RPMI7951 (cell line): ENCODE results near the gene NET1. TPM values are rescaled to one million over a fixed set of nuclear protein-coding genes. Genes with fewer than 3 reads are reported as not detected.
A peak's percentile ranks its signal among the peaks of the same experiment; 100 is the strongest.

Source experiments
- DNase-seq: peaks from one replicate; pipeline ENCODE4 v3.0.0-alpha.2; 2012; ENCODE audit warnings: low read depth
- total RNA-seq: library from RNA; depleted of rRNA; stranded (reverse); fragments of >200 nt; shearing (Covaris generic); gene quantifications from 2 replicates; pipeline ENCODE4 v1.2.3, GENCODE V29; 2014

NET1 gene
- total RNA-seq, 1 experiment from 2014 or later = 263 TPM

GRCh38 chr10:5442065-5442989 is 30.0 kb downstream of the NET1 start:
- DNase-seq = peak; percentile 58

DNA sequence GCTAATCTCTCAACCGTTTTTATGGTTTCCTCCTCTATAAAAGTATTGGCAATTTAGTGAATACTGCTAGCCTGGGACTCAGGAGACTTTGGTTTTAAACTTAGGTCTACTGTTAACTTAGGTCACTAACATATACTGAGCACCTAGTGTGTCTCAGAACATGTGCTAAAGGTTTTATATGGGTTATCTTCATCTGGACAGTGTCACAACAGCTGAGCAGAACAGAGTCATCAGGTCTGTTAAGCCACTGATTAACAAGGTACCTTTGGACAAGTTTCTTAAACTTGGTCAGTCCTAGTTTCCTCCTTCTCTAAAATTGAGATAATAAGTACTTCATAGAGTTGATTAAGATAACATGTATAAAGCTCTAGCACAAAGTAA is 30.6 kb downstream of the NET1 start:
- DNase-seq = no peak

DNA sequence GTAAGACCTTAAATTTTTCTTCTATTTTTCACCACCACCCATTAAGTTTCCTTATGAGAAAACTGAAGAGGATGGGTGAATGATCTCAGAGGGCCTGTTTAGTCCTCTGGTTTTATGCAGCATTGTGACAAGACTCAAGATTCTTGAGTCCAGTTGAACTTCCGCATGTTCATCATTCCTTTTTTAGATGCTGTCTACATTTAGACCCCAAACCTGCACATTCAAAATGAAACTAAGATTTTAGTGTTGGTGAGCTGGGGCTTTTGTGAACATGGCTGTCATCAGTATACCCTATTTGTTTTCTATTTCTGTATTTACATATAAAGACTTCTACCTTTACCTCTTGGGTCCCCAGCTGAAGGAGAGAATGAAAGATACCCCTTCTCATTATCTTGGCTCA is 31.1 kb downstream of the NET1 start:
- no peak for DNase-seq

DNA sequence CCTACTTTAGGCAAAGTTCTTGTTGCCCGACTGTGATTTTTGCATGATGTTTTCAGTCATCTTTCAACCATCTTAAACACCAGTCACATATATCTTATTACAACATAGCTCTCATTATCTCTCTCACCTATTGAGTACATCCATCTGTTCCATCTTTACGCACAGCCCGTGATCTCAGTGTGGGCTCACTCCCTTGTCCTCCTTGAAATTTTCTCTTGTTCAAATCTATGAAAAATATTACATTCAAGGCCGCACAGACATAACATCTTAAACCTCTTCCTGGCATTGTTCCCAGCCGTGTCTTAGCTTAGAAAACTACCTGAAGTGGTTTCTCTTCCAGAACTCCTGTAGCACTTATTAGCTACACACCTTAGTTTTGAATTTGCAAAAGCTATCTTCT is 32.6 kb downstream of the NET1 start:
- DNase-seq = no peak

DNA sequence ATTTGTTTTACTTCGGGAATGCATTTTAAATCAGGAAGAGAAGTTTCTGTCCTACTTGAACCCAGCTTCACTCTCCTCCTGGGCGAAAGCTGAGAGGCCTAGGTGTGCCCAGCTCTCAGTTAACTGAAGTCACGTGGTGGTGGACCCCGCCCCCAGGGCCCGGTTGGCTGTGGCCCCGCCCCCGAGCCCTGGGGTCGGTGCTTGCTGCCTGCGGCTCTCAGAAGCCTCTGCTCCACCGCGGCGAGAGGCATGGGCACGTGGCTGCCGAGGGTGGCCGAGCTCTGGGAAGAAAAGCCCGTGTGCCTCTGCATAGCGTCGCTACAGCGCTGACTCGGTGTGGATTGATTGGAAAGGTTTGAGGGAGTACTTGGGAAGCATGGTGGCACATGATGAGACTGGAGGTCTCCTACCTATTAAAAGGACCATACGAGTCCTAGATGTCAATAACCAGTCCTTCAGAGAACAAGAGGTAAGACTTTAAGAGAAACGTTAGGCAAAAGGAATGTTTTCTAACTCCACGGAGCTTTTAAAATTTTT is 34.1 kb downstream of the NET1 start:
- peak; percentile 93 for DNase-seq

DNA sequence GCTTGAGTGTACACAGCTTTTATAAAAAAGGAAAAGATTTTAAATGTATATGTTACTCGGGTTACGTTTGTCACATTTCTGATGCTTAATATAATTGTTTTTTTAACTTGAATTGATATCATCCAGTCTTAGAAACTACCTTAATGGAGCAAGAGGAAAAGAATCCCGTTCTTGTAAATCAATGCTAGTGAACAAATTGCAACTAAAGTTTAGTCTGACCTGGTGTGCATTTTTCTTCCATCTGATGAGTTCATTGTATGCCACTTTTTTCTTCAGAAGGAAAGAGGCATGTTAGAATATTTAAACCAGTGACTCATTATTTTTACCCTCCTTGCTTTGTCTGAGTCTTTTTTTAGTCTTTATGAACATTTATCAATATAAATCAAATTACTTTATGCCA is 34.7 kb downstream of the NET1 start:
- DNase-seq = no peak

GRCh38 chr10:5447611-5448071 is 35.3 kb downstream of the NET1 start:
- DNase-seq = no peak

DNA sequence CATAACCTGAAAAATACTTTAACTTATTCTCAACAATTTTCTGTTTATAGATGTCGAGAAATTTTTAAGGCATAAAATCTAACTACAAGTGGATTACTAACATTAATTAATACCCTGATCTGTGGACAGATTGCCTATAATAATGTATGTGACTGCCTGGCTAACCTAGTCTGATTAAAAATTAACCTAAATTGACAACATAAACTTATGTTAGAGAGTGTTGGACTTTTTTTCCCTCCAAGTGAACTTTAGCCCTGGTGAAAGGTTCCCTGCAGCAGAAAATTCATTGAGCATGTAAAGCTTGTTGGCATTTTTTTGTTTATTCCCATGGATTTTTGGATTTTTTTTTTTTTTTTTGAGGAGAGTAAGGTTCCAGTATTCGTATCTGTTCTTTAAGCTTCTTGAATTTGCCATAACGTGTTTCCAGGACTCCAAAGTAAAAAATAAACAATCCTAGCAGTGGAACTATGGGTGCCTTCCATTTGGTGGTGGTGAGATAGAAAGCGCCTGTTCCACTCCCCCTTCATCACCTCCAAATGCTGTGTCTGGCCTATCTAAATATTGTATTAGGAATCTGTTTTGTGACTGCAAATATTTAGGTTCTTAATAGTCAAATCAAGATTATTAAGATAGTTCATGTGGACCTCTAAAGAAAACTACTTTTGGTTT is 36.1 kb downstream of the NET1 start:
- DNase-seq = no peak

- DNase-seq = no peak
Observed at GRCh38 chr10:5449227-5449626, 36.9 kb downstream of the NET1 start.

DNA sequence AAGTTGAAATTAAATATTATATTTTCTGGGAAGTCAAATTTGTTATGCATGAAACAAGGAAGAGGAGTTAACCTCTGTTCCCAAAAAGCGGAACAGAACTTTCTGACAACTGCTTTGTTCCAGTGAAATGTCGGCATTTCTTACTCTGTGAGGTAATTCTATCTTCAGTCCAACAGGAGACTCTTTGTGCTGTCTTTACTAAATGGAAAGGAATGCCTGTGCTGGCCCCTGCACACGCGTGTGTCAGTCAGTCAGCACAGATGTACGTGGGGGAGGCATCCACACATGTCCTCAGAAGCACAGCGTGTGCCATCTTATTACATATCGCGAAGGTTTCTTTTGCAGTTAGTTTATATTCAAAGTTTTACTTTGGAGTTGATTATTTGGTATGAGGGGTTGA is 37.5 kb downstream of the NET1 start:
- DNase-seq = peak; percentile 88

DNA sequence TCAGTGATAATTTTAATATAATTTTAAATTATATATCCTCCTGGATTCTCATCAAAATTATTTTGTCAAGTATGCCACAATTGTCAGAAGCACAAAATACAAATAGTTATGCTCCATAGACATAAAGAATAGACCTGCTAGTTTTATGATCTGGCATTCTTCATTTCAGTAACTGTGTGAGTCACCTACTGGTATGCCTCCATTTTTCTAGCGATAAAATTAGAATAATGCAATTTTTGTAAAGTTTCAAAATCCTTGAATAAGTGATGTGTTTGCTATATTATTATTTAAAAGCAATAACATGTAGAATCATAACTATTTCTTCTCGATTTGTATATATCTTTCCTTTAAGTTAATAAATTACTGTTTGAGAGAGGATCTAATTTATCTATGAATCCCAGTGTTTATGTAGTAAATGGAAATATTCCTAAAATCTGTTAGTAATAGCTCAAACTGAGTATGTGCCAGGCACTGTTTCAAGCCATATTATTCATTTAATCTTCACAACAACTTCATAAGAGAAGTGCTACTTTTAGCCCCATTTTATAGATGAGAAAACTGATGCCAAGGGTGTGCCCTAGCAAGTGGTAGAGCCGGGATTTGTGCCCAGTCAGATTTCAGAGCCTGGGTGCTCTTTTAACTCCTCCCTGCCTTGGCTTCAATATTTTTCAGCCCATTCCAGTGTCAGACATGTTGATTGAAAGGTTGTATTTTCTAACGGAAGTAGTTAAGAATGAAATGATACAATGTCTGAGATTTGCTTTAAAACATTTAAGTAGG is 38.4 kb downstream of the NET1 start:
- no peak for DNase-seq

- no peak for DNase-seq
Observed at GRCh38 chr10:5453749-5454489, 41.6 kb downstream of the NET1 start.

DNA sequence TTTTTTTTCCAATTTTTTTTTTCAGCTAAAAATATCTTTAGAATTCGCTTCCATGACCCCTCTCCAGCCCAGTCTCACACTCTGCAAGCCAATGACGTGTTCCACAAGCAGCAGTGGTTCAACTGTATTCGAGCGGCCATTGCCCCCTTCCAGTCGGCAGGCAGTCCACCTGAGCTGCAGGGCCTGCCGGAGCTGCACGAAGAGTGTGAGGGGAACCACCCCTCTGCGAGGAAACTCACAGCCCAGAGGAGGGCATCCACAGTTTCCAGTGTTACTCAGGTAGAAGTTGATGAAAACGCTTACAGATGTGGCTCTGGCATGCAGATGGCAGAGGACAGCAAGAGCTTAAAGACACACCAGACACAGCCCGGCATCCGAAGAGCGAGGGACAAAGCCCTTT is 44.2 kb downstream of the NET1 start:
- no peak for DNase-seq

GRCh38 chr10:5457741-5458140 is 45.4 kb downstream of the NET1 start:
- no peak for DNase-seq

DNA sequence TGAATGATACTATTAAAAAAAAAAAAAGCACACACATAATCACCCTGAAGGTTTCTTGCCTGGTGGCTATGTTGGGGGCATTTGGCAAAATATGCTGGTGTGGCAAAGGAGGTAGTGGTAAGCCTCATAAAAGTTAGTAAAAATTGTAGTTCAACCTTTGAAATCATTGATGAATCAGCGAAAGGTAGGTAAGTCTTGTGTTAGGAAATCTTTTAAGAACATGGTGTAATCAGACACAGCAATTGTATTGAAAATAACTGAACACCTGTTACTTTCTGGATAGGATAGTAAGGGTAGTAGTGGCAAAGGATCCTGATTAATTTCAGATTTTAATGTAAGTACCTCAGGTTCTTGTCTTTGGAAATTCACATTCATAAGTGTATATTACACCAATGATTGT is 46.1 kb downstream of the NET1 start:
- DNase-seq = no peak

GRCh38 chr10:5458949-5459747 is 46.8 kb downstream of the NET1 start:
- DNase-seq = no peak

DNA sequence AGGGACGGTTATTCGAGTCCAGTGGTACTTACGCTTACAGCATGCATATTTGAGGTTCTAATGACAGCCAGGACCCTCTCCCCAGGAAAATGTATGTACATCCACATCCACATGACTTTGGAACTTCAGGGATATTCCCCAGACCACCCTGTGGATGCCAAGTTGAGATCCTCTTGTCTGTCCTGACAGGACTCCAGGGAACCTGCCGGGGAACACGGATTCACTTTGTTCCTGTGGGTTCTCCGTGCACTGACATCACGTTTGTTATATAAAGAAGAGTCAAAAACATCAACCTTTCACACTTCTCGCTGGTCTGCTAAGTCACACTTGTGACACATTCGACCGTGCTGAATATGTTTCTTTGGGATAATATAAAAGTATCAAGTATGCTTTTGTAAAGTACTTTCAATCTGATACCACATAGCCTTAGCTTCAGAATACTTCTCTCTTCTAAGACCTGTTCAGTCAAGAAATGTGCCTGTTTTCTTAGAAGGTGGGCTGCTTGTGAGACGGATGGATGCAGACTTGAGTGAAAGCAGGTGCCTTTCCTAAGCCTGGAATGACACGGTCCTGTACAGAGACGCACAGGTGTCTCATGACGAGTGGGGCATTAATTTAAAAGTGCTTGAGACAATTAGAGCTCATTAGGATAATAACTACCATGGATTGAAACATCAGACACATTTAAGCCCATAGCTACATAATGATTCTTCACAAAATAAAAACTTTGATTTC is 48.3 kb downstream of the NET1 start:
- DNase-seq = no peak

DNA sequence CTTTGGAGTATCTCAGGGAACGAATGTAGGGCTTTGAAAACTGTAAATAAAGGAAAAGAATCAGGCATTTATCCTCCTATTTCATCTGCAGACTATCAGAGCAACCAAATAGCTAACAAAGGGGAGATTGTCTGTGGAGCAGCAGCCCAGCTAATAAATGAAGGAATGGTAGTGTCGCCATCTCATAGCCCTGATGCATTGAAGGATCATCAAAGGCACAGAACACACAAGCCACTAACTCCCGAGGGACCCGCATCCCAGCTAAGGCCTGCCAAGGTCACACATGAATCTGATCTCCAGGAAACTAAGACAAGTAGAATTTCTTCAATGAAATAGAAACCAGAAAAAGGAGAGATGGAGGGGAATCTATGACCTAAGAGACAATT is 48.8 kb downstream of the NET1 start:
- DNase-seq = no peak

DNA sequence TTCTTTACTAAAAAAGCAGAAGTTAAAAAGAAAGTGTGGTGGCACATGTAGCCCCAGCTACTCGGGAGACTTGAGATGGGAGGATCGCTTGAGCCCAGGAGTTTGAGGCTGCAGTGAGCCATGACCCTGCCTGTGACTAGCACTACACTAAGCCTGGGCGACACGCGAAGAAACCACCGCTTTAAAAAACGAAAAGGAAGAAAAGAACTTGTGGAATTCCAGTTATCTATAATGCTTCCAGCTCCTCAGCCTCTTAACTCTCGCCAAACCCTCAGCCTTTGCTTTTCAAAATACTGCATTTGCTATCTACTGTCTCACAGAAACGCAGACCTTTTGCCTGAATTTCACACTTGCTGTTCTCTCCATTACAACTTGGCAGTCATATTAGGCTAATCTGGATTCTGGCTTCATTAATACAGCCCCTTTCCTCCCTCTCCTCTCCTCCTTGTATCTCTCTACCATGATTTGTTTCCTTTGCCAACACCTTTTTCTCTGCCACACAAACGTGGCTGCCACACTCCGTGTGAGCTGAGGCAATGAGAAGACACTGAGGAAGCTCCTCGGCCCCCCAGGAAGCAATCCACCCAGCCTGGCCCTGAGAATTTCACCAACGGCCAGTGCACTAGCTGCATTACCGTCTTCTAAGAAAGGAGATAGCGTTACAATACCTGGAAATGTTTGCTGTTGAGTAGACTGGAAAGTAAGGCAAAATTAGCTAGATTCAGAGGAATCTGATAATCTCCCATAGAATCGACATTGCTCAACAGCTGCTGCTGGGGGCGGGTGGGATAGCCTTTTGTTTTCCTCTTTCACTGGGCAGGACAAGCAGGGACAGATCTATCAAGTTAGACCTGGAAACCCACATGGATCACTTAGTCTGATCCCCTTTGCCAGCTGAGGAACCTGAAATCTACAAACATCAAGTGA is 49.8 kb downstream of the NET1 start:
- no peak for DNase-seq
